ENCODE data around the gene RSPH10B2. TPM values are rescaled to one million over a fixed set of nuclear protein-coding genes. Genes with fewer than 3 reads are reported as not detected.
"Not testable (repeated sequence)": the region's sequence is repeated elsewhere in the genome, so short reads cannot be mapped to it uniquely, and the experiment has no call there.

Gene RSPH10B2
- total and polyA plus RNA-seq, 2 experiments from 2014 or later, result 0.29 to 1.1 TPM

- not testable (repeated sequence) for H3K79me2 ChIP-seq (replicated peaks; ENCODE audit: insufficient read depth); H3K36me3 ChIP-seq (ENCODE audit: insufficient read depth); H3K27me3 ChIP-seq (ENCODE audit: insufficient read depth); H3F3A ChIP-seq (replicated peaks; ENCODE audit: low read depth); H3K4me3 Mint-ChIP-seq; H3K4me1 ChIP-seq (ENCODE audit: insufficient read depth); H3K4me2 ChIP-seq; H3K9me3 Mint-ChIP-seq; H3K27ac ChIP-seq (ENCODE audit: low read depth); H3K27me3 Mint-ChIP-seq (ENCODE audit: insufficient read depth, low read depth, poor library complexity); H2AFZ ChIP-seq; H3K4me1 Mint-ChIP-seq; H3K27ac Mint-ChIP-seq; DNase-seq (ENCODE audit: low spot score); ATAC-seq; H3K9me2 ChIP-seq (ENCODE audit: insufficient read depth); H4K20me1 ChIP-seq (replicated peaks; ENCODE audit: insufficient read depth); H3K4me3 ChIP-seq
- peaks cover 31% of the 10 kb centered on the region for H3K36me3 Mint-ChIP-seq (ENCODE audit: low read depth)
Measured at GRCh38 chr7:6744410-6745100, 9.3 kb upstream of the RSPH10B2 start.

GRCh38 chr7:6749335-6749734 is 4.6 kb upstream of the RSPH10B2 start:
- not testable (repeated sequence) for H3K27me3 Mint-ChIP-seq (ENCODE audit: insufficient read depth, low read depth, poor library complexity); H3K4me2 ChIP-seq; H3K36me3 ChIP-seq (ENCODE audit: insufficient read depth); H3K27me3 ChIP-seq (ENCODE audit: insufficient read depth); H3K9me2 ChIP-seq (ENCODE audit: insufficient read depth); H3K4me3 ChIP-seq; H4K20me1 ChIP-seq (replicated peaks; ENCODE audit: insufficient read depth); H3K27ac ChIP-seq (ENCODE audit: low read depth); H3K4me1 Mint-ChIP-seq; ATAC-seq; H3K4me1 ChIP-seq (ENCODE audit: insufficient read depth); DNase-seq (ENCODE audit: low spot score); H2AFZ ChIP-seq; H3K27ac Mint-ChIP-seq; H3K9me3 Mint-ChIP-seq; H3K4me3 Mint-ChIP-seq; H3F3A ChIP-seq (replicated peaks; ENCODE audit: low read depth); H3K79me2 ChIP-seq (replicated peaks; ENCODE audit: insufficient read depth)
- H3K36me3 Mint-ChIP-seq (ENCODE audit: low read depth), result peaks cover 13% of the 10 kb centered on the region

GRCh38 chr7:6750173-6750572 is 3.7 kb upstream of the RSPH10B2 start:
- not testable (repeated sequence) for H3K36me3 Mint-ChIP-seq (ENCODE audit: low read depth)

GRCh38 chr7:6761186-6761585 is 7.3 kb downstream of the RSPH10B2 start:
- H3K4me2 ChIP-seq; H3K27me3 ChIP-seq (ENCODE audit: insufficient read depth); H2AFZ ChIP-seq; H3K4me3 Mint-ChIP-seq; H3K4me1 Mint-ChIP-seq; H3F3A ChIP-seq (replicated peaks; ENCODE audit: low read depth); H3K36me3 ChIP-seq (ENCODE audit: insufficient read depth); H3K79me2 ChIP-seq (replicated peaks; ENCODE audit: insufficient read depth); H3K27me3 Mint-ChIP-seq (ENCODE audit: insufficient read depth, low read depth, poor library complexity); H4K20me1 ChIP-seq (replicated peaks; ENCODE audit: insufficient read depth); DNase-seq (ENCODE audit: low spot score); H3K27ac Mint-ChIP-seq; H3K9me3 Mint-ChIP-seq; H3K36me3 Mint-ChIP-seq (ENCODE audit: low read depth); H3K9me2 ChIP-seq (ENCODE audit: insufficient read depth); H3K4me3 ChIP-seq; H3K27ac ChIP-seq (ENCODE audit: low read depth); H3K4me1 ChIP-seq (ENCODE audit: insufficient read depth): not testable (repeated sequence)
- peak; percentile 85 for ATAC-seq

More at GRCh38 chr7:6750173-6750572, 3.7 kb upstream of the RSPH10B2 start:
- not testable (repeated sequence) for H3K4me1 Mint-ChIP-seq; H3K9me2 ChIP-seq (ENCODE audit: insufficient read depth); H3K27me3 Mint-ChIP-seq (ENCODE audit: insufficient read depth, low read depth, poor library complexity); H3K4me3 ChIP-seq; H3K27me3 ChIP-seq (ENCODE audit: insufficient read depth); H3K4me3 Mint-ChIP-seq; H3K4me2 ChIP-seq; H3K27ac ChIP-seq (ENCODE audit: low read depth); H3K27ac Mint-ChIP-seq; DNase-seq (ENCODE audit: low spot score); H3K79me2 ChIP-seq (replicated peaks; ENCODE audit: insufficient read depth); H3K9me3 Mint-ChIP-seq; H3F3A ChIP-seq (replicated peaks; ENCODE audit: low read depth); H3K36me3 ChIP-seq (ENCODE audit: insufficient read depth); H2AFZ ChIP-seq; ATAC-seq; H3K4me1 ChIP-seq (ENCODE audit: insufficient read depth); H4K20me1 ChIP-seq (replicated peaks; ENCODE audit: insufficient read depth)

- H3K27ac Mint-ChIP-seq; H3K4me3 Mint-ChIP-seq; H3F3A ChIP-seq (replicated peaks; ENCODE audit: low read depth); DNase-seq (ENCODE audit: low spot score); H2AFZ ChIP-seq; H3K9me3 Mint-ChIP-seq; H3K27ac ChIP-seq (ENCODE audit: low read depth); H3K4me1 Mint-ChIP-seq; H3K4me2 ChIP-seq; H3K4me3 ChIP-seq; H3K27me3 Mint-ChIP-seq (ENCODE audit: insufficient read depth, low read depth, poor library complexity); H3K27me3 ChIP-seq (ENCODE audit: insufficient read depth); H3K9me2 ChIP-seq (ENCODE audit: insufficient read depth); H3K79me2 ChIP-seq (replicated peaks; ENCODE audit: insufficient read depth); H4K20me1 ChIP-seq (replicated peaks; ENCODE audit: insufficient read depth); H3K36me3 Mint-ChIP-seq (ENCODE audit: low read depth); ATAC-seq; H3K36me3 ChIP-seq (ENCODE audit: insufficient read depth); H3K4me1 ChIP-seq (ENCODE audit: insufficient read depth): not testable (repeated sequence)
Measured at GRCh38 chr7:6781581-6781980, 27.7 kb downstream of the RSPH10B2 start.

GRCh38 chr7:6789353-6789752 is 35.5 kb downstream of the RSPH10B2 start:
- not testable (repeated sequence) for H3K4me2 ChIP-seq; ATAC-seq; H3K36me3 ChIP-seq (ENCODE audit: insufficient read depth); H3F3A ChIP-seq (replicated peaks; ENCODE audit: low read depth); H3K9me2 ChIP-seq (ENCODE audit: insufficient read depth); H3K4me1 ChIP-seq (ENCODE audit: insufficient read depth); DNase-seq (ENCODE audit: low spot score); H3K4me3 ChIP-seq; H3K36me3 Mint-ChIP-seq (ENCODE audit: low read depth); H3K4me3 Mint-ChIP-seq; H3K27ac Mint-ChIP-seq; H3K79me2 ChIP-seq (replicated peaks; ENCODE audit: insufficient read depth); H4K20me1 ChIP-seq (replicated peaks; ENCODE audit: insufficient read depth); H3K27me3 ChIP-seq (ENCODE audit: insufficient read depth); H3K9me3 Mint-ChIP-seq; H3K27ac ChIP-seq (ENCODE audit: low read depth); H2AFZ ChIP-seq; H3K27me3 Mint-ChIP-seq (ENCODE audit: insufficient read depth, low read depth, poor library complexity); H3K4me1 Mint-ChIP-seq

All from GM23338 (cell line).